ENCODE measurements around the gene ALG12.
"Not testable (repeated sequence)": the region's sequence is repeated elsewhere in the genome, so short reads cannot be mapped to it uniquely, and the experiment has no call there.

Gene ALG12

DNA sequence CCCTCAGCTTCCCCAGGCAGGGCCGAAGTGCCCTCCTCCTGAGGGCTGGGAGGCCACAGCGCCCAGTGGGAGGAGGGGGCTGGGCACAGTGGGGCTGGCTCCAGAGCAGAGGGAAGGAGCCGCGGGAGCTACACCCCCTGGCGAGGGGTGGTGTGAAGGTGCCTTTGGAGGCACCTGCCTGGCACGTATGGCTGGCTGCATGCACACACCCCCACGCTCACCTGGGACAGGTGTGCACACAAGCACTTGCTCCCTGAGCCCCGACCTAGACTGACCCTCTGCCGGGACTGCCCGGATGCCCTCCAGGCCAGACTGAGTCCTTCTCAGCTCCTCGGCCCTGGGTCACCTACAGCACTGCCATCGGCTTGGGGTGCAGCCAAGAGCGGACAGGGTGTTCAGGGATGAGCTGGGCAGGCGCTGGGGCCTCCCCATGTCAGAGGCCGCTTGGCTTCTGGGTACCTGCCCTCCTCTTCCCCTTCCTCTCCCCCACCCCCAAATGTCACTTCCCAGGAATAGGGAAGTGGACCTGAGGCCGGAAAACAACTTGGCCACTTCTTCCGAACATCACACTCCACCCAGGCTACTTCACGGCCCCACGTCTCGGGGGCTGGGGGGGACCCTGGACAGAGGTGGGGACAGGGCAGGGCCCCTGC, 34.9 kb upstream of the ALG12 start:
- no peaks in the 10 kb centered on the region for H3K36me3 Mint-ChIP-seq (ENCODE audit: low read depth)
- H3K4me1 Mint-ChIP-seq (ENCODE audit: low read depth): peaks cover 14% of the 10 kb centered on the region
- DNase-seq: no peak
- H3K4me3 Mint-ChIP-seq: no peak overlapping the region
- no peaks in the 10 kb centered on the region for H3K9me3 Mint-ChIP-seq
- H3K27ac Mint-ChIP-seq: no peak overlapping the region
- no peaks in the 10 kb centered on the region for H3K27me3 Mint-ChIP-seq

DNA sequence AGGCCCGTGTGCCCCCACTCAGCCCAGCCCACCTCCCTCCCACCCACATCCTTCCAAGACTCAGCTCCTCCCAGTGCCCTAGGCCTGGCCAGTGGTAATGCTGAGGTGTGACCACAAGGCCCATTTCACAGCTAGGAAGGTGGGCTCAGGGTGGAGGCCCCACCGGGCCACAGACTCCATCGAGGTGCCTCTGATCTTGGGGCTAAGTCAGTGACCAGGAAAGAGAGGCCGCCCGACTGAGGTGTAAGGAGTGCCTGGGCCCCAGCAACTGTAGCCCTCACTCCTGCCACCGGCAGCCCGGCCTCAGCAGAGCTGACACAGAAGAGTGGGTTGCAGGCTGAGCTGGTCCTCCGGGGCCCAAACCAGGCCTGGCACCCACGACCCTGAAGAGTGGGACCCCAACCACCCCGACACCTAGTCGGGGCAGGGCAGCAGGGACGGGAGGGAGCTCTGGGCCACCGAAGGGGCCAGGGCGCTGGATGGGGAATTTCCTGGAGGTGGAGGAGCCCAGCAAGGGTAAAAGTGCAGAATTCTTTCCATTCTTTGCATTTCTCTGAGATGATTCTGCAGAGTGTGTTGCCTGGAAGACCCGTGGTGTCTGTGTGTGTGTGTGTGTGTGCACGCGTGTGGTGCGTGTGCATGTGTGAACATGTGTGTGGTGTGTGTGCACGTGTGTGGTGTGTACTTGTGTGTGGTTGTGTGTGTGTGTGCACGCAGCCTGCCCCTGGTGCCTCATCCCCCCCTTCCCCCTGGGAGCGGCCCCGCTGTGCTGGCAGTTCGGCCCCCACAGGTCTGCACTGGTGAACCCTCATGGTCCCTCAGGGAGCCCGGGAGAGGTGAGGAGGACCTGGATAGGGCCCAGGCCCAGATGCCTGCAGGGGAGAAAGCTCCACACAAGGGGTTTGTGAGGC, 34.0 kb upstream of the ALG12 start:
- H3K27me3 Mint-ChIP-seq: no peaks in the 10 kb centered on the region
- peak overlapping the region; percentile 14 for H3K27ac Mint-ChIP-seq
- H3K4me3 Mint-ChIP-seq: no peak overlapping the region
- no peak for DNase-seq
- no peaks in the 10 kb centered on the region for H3K36me3 Mint-ChIP-seq (ENCODE audit: low read depth)
- H3K4me1 Mint-ChIP-seq (ENCODE audit: low read depth): peaks cover 11% of the 10 kb centered on the region
- no peaks in the 10 kb centered on the region for H3K9me3 Mint-ChIP-seq

DNA sequence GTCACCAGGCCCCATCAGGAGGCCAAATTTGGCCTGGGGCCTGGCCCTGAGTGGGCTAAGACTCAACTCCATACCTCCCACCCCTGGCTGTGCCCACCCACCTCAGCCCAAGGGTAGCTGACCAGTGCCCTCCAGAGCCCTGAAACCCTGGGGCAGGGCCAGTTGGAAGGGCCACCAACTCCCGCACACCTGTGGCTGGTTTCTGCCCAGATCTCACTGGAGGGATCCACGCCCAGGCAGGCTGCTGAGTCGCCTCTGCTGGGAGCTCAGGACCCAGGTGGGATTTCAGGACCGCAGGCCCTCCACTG, 33.4 kb upstream of the ALG12 start:
- no peak overlapping the region for H3K4me3 Mint-ChIP-seq
- H3K27me3 Mint-ChIP-seq: no peaks in the 10 kb centered on the region
- no peak for DNase-seq
- H3K36me3 Mint-ChIP-seq (ENCODE audit: low read depth): no peaks in the 10 kb centered on the region
- peaks cover 11% of the 10 kb centered on the region for H3K4me1 Mint-ChIP-seq (ENCODE audit: low read depth)
- H3K27ac Mint-ChIP-seq: peak overlapping the region; percentile 14
- no peaks in the 10 kb centered on the region for H3K9me3 Mint-ChIP-seq

DNA sequence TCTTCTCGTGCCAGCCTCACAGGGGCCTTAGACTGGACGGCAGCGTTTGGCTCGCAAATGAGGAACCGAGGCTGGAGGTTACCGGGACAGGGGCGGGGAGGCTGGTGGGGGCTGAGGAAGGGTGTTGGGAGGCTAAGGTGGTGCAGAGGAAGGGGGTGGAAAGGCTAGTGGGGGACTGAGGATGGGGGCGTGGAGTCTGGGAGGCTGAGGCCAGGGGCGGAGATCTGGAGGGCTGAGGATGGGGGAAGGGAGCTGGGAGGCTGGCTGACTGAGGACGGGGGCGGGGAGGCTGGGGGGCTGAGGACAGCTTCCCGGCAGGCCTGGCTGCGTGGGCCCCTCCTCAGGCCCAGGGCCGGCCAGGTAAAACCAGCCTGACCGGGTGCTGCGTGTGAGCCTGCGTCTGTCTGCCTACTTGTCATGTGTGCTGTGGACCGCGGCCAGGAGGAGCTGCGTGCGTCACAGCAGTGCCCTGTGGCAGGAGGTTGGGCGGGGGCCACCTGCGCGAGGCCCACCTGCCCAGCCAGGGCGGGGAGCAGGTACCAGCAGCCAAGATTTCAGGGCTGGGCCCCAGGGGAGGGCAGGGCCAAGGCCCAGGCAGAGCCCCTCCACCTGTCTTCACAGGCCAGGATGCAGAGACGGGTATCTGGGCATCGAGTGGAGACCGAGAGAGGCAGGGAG, 32.9 kb upstream of the ALG12 start:
- Mint-ChIP-seq H3K9me3 (no peaks in the 10 kb centered on the region), H3K4me3 (no peak overlapping the region), H3K27me3 (no peaks in the 10 kb centered on the region), H3K36me3 (ENCODE audit: low read depth) (no peaks in the 10 kb centered on the region), H3K27ac (peak overlapping the region; percentile 68), H3K4me1 (ENCODE audit: low read depth) (peaks cover 11% of the 10 kb centered on the region)
- peak; percentile 72 for DNase-seq

DNA sequence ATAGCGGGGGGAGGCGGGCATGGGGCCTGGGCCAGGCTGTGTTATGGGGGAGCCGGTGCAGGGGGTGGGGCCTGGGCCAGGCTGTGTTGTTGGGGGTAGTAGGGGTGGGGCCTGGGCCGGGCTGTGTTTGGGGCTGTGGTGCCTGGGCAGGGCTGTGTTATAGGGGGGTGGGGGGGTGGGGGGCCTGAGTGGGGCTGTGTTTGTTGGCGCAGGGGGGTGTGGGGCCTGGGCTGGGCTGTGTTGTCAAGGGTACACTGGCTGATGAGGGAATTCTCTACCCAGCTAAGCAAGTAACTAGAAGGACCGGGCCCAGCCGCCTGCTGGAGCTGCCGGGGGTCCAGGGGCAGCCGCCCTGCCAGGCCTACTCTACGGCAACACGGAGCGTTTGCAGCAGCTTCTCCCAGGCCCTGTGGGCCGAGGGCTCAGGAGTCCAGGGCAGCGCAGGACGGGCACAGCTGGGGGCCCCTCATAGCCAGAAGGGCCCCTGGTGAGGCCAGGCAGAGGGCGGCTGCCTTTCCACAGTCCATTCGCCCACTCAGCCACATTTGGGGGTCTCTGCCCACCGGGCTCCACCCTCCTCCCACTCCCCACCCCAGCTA, 32.3 kb upstream of the ALG12 start:
- Mint-ChIP-seq H3K4me1 (ENCODE audit: low read depth) (peaks cover 16% of the 10 kb centered on the region), H3K27me3 (no peaks in the 10 kb centered on the region), H3K27ac (peak overlapping the region; percentile 68), H3K4me3 (no peak overlapping the region), H3K9me3 (no peaks in the 10 kb centered on the region), H3K36me3 (ENCODE audit: low read depth) (no peaks in the 10 kb centered on the region)
- no peak for DNase-seq

DNA sequence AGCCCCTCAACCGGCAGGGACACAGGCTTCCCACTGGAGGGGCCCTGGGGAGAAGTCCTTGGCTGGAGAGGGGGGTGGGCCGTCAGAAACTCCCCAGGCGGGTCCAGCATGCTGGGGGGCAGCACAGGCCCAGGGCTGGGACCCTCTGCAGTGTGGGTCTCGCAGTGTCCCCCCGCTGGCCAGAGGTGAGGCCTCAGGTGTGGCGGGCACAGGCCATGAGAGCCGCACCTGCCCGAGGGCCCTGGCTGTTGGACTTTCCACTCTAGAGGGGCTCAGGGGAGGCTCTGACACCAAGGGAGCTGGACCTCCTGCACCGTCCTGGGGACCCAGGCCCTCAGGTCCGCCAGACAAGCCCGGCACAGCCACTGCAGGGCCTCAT, 31.7 kb upstream of the ALG12 start:
- Mint-ChIP-seq H3K27me3 (no peaks in the 10 kb centered on the region), H3K4me3 (no peak overlapping the region), H3K9me3 (no peaks in the 10 kb centered on the region), H3K4me1 (ENCODE audit: low read depth) (peaks cover 17% of the 10 kb centered on the region), H3K27ac (peak overlapping the region; percentile 37), H3K36me3 (ENCODE audit: low read depth) (no peaks in the 10 kb centered on the region)
- DNase-seq: no peak

DNA sequence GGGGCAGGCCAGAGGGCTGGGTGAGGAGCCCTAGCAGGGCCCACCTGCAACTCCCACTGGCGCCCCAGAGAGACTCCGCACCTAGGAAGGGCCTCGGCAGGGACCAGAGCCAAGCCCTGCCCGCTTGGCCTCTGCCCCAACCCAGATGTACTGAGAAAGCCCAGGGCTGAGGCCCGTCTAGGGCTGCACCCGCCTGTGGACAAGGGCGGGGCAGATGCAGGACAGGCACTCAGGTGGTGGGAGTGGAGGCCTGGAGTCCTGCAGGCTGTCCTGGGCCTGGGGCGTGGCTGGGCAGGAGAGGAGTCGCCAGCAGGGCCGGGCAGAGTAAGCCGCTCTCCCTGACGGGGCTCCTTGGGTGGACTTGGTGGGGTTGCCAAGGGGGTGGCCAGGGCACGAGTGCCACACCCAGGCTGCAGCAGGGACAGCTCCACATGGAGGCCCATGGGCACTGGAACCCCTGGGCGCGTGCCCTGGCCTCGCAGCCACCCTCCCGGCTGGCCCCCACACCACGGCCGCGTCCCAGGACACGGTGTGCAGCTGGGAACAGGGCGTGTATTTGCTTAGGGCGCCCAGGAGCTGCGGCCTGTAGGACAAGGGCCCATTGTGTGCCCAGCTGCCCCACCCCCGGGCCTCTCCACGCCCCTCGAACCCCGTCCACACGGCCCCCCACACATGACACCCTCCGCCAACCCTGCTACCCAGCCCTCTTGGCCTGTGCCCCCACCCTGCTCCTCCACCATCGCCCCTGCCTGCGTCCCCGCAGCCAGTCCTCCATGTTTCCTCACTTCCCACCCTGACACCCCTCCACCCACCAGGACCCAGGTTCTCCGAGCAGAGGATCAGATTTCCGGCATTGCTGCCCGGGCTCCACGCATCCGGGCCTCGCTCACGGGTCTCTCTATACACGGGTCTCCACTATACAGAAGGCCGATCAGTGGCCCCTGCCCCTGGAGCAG, 31.0 kb upstream of the ALG12 start:
- no peak for DNase-seq
- no peak overlapping the region for H3K4me3 Mint-ChIP-seq
- H3K4me1 Mint-ChIP-seq (ENCODE audit: low read depth): peaks cover 19% of the 10 kb centered on the region
- H3K27ac Mint-ChIP-seq: peak overlapping the region; percentile 37
- no peaks in the 10 kb centered on the region for H3K9me3 Mint-ChIP-seq
- H3K36me3 Mint-ChIP-seq (ENCODE audit: low read depth): no peaks in the 10 kb centered on the region
- no peaks in the 10 kb centered on the region for H3K27me3 Mint-ChIP-seq

DNA sequence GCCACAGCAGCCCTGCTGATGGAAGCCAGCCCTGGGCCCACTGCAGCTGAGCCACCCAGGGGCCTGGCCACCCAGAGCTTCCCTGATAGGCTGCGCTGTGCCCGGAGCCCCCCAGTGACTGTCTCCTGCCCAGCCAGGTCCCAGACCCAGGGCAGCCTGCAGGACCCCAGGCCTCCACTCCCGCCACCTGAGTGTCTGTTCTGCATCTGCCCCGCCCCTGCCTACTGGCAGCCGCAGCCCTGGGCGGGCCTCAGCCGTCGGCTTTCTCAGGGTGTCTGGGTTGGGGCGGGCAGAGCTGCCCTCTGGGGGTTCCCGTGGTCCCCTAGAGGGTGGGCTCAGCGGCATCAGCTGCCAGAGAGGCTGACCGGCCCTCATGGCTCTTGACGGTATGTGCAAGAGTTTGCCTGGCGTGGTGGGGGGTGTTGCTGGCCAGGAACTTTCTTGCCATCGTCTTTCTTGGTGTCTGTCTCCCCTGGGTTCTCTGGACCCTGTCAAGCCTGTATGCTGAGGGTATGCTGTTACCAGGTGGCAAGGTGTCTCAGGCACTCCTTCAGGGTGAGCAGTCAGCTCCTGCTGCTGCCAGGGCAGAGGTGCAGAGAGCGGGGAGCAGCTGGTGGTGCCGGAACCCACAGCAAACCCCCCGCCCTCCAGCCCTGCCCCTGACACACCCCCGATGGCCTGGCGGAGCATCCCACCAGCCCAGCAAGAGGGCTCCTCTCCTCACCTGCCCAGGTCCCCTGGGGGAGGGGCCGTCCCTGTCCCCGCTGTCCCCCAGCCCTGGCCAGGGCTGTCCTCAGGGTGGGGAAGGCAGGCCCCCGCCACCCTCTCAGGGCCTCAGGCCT, 30.1 kb upstream of the ALG12 start:
- H3K36me3 Mint-ChIP-seq (ENCODE audit: low read depth): no peaks in the 10 kb centered on the region
- no peak overlapping the region for H3K27ac Mint-ChIP-seq
- peaks cover 19% of the 10 kb centered on the region for H3K4me1 Mint-ChIP-seq (ENCODE audit: low read depth)
- DNase-seq: no peak
- H3K9me3 Mint-ChIP-seq: no peaks in the 10 kb centered on the region
- H3K4me3 Mint-ChIP-seq: no peak overlapping the region
- no peaks in the 10 kb centered on the region for H3K27me3 Mint-ChIP-seq

DNA sequence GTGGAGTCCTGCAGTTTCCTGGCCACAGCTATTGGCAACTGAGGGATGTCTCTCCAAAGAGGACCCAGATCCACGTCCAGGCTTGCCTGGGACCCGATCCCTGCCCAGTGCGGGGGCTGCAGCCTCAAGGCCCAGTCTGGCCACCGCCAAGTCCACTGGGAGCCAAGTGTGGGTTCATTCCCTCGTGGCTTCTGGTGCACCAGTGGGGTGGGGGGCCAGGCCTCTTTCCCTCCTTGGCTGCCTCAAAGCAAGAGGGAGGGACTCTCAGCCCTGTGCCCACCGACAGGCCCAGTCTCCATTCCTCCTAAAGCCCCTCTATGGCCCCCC, 29.0 kb upstream of the ALG12 start:
- no peak for DNase-seq
- no peaks in the 10 kb centered on the region for H3K36me3 Mint-ChIP-seq (ENCODE audit: low read depth)
- no peak overlapping the region for H3K27ac Mint-ChIP-seq
- no peak overlapping the region for H3K4me3 Mint-ChIP-seq
- peaks cover 16% of the 10 kb centered on the region for H3K4me1 Mint-ChIP-seq (ENCODE audit: low read depth)
- no peaks in the 10 kb centered on the region for H3K9me3 Mint-ChIP-seq
- H3K27me3 Mint-ChIP-seq: no peaks in the 10 kb centered on the region

DNA sequence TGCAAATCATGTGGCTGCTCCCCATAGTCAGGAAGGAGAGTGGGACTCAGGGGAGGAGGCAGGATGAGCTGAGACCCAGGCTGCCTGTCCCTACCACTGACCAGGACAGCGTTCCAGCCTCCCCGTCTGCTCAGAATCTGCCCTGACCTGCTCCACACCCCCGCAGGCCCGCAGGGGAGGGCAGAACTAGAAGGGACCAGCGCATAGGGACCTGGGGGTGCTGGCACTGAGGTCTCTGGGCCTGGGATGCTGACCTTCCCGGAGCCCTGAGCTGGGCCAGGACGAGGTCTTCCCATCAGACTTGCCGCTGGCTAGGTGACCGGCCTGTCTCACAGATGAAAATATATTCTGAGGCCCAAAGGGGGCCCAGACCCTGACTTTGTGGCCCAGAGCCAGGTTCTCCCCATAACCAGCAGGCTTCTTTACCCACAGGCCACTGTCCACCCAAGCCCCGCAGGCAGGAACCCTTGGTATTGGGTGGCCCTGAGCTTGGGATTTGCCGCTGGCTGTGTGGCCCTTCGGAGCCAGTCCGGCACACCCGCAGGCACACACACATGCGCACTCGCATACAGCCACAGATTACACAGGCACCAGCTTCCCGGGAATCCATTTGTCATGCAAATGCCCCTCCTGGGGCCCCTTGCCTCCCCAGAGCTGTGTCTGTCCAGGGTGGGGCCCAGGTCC, 28.5 kb upstream of the ALG12 start:
- H3K36me3 Mint-ChIP-seq (ENCODE audit: low read depth): no peaks in the 10 kb centered on the region
- no peaks in the 10 kb centered on the region for H3K27me3 Mint-ChIP-seq
- peak overlapping the region; percentile 63 for H3K27ac Mint-ChIP-seq

DNA sequence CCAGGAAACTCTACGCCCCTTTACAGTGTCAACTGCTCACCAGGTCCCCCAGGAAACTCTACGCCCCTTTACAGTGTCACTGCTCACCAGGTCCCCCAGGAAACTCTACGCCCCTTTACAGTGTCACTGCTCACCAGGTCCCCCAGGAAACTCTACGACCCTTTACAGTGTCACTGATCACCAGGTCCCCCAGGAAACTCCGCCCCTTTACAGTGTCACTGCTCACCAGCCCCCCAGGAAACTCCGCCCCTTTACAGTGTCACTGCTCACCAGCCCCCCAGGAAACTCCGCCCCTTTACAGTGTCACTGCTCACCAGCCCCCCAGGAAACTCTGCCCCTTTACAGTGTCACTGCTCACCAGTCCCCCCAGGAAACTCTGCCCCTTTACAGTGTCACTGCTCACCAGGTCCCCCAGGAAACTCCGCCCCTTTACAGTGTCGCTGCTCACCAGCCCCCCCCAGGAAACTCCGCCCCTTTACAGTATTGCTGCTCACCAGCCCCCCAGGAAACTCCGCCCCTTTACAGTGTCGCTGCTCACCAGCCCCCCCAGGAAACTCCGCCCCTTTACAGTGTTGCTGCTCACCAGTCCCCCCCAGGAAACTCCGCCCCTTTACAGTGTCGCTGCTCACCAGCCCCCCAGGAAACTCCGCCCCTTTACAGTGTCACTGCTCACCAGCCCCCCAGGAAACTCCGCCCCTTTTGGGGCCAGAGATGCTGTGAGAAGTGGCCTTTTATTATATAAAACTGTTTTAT, 27.0 kb upstream of the ALG12 start:
- peak; percentile 61 for DNase-seq
- H3K27ac Mint-ChIP-seq: peak overlapping the region; percentile 87
- not testable (repeated sequence) for H3K9me3 Mint-ChIP-seq; H3K4me1 Mint-ChIP-seq (ENCODE audit: low read depth); H3K27me3 Mint-ChIP-seq; H3K36me3 Mint-ChIP-seq (ENCODE audit: low read depth); H3K4me3 Mint-ChIP-seq

More for the DNA sequence above, 28.5 kb upstream of the ALG12 start:
- Mint-ChIP-seq H3K4me3 (no peak overlapping the region), H3K4me1 (ENCODE audit: low read depth) (peaks cover 13% of the 10 kb centered on the region), H3K9me3 (no peaks in the 10 kb centered on the region)
- no peak for DNase-seq

DNA sequence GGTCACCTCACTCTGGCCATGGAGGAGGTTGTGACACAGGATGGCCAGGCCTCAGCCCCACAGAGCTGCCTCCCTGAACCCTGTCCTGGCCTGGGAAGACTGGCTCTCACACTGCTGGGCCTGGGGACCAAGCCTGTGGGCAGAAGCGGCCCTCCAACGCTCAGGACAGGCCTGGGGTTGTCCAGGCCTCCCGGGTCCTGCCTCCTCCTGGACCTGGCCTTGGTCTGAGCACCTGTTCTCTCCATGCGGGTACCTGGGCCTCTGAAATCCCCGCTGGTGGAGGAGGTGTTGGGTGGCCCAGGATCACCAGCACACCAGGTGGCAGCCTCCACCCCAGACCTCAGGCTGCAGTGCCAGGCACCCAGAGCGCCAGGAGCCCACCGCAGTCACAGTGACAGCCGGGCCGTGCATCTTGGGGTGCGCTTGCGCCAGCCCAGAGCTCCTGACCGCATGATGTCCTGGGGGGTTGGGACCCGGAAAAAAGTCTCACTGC, 26.2 kb upstream of the ALG12 start:
- H3K36me3 Mint-ChIP-seq (ENCODE audit: low read depth): no peaks in the 10 kb centered on the region

More for the DNA sequence above, 26.2 kb upstream of the ALG12 start:
- Mint-ChIP-seq H3K27me3 (no peaks in the 10 kb centered on the region), H3K27ac (peak overlapping the region; percentile 52), H3K4me3 (peak overlapping the region; percentile 20), H3K4me1 (ENCODE audit: low read depth) (peaks cover 11% of the 10 kb centered on the region), H3K9me3 (no peaks in the 10 kb centered on the region)
- DNase-seq: no peak

Measured in activated T-cell treated with anti-CD3 and anti-CD28 coated beads, Interleukin-2, amount 50 U/mL, for 24 hours (primary cell).